GM19238 (cell line): ENCODE measurements around the gene BLTP2.
A peak's percentile ranks its signal among the peaks of the same experiment; 100 is the strongest.

Source experiments
- DNase-seq: peaks from one replicate; pipeline ENCODE4 v3.0.0; 2011; ENCODE audit warnings: low spot score; ENCODE audit not compliant: insufficient read length

BLTP2 gene

GRCh38 chr17:28598799-28599310, 46.1 kb downstream of the BLTP2 start, which contains the start of gene SPAG5:
TSS of gene SPAG5 (minus strand) at chr17:28599025. CDS start at chr17:28598946, 79 bp downstream.
- peak; percentile 97 for DNase-seq

DNA sequence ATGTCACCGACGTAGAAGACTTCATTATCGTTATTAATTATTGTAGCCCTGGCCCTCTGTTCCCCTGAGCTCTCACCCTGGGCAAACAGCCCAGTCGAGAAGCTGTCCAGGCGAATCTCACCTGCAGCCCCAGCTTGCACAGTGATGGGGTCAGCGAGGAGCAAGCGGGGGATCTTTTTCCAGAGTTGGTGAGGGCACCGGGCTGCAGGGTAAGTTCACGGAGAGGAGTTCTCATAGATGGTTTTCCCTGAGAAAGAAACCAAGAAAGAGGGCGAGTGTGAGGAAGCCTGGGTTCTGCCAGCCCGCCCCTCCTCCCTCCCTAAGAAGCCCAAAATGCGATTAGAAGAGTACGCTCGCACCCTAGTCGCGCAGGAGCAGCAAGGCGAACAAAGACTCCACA, 46.6 kb downstream of the BLTP2 start:
- no peak for DNase-seq

DNA sequence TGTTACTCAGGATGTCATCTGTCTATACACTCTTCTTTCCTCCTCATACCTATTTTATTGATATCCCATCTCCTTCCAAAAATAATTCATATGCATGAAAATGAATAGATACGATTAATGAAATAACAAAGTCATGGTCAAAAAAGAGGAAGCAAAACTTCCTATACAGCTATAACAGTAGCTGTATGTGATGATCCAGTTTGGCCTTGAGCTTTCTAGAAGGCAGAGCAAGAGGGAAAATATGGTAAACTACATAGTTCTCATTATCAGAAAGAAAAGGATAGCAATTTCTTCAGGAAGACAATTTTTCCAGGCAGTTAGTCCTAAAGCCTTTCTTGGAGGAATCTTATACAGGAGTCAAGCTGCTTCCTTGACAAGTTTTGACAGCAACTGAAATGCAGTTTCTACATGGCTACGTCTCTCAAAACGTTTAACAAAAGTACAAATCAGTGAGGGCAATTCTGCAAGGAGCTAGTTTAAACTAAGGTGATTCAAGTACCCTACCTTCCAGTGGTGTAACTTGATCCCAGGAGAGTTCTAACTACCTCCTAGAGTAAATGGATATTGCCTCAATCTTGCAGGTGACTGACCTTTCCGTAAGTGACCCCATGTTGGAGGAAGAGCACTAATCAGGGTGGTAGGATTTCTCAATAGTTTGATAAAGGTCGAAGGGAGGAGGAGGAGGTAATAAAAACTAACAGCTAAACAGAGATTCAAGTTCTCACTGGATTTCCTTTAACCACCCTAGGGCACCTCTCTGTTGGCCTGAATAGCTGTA, 47.2 kb downstream of the BLTP2 start:
- DNase-seq = no peak
